GOT3 (cell line): ENCODE results near the gene RILPL1.
"Not testable (repeated sequence)": the region's sequence is repeated elsewhere in the genome, so short reads cannot be mapped to it uniquely, and the experiment has no call there.

ENCODE experiments used
- DNase-seq: peaks from one replicate; lab custom pipeline; 2025; ENCODE audit warnings: mixed read lengths; lab: John Stamatoyannopoulos, UW

Gene RILPL1

DNA sequence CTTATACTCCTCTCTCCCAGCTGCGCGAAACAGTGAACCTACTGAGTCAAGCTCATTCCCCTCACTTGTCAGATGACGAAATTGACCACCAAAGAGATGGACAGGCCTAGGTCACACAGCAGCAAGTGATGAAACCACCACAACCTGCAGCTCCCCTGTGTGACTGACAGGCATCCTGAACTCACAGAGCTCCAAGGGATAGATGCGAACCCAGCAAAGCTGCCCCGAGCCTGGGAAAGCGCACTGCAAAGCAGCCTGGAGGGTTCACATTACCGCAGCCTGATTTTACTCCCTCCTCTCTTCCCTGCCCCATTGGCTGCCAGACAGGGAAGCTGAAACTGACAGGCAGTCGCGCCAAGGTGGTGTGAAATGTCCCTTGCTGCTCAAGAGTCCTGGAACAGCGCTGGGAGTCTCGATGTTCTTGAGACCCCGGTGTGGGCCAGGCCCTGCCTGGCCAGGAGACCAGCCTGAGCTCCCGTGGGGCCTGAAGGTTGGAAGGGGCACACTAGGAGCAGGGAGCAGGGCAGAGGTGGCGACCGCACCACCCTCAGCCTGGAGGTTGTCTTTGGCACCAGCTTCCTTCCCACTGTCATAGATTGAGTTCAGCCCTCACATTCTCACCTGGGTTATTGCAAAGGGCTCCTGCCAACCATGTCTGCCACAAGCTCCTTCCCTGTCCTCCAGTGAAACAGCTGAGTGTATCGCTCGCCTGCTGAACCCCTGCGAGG, 39.2 kb downstream of the RILPL1 start:
- DNase-seq: no peak

DNA sequence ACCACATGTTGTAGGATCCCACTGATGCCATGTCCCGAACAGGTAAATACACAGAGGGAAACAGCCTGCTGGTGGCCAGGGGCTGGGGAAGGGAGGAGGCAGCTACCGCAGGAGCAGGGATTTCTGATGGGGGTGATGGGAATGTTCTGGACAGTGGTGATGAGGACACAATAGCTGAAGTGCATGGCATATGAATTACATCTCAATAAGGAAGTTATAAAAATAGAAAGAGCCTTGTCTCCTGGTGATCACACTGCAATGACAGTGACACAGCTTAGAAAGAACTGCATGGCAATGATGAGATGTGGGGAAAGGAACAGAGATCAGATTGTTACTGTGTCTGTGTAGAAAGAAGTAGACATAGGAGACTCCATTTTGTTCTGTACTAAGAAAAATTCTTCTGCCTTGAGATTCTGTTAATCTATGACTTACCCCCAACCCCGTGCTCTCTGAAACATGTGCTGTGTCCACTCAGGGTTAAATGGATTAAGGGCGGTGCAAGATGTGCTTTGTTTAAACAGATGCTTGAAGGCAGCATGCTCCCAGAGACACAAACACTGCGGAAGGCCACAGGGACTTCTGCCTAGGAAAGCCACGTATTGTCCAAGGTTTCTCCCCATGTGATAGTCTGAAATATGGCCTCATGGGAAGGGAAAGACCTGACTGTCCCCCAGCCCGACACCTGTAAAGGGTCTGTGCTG, 41.0 kb downstream of the RILPL1 start:
- not testable (repeated sequence) for DNase-seq

DNA sequence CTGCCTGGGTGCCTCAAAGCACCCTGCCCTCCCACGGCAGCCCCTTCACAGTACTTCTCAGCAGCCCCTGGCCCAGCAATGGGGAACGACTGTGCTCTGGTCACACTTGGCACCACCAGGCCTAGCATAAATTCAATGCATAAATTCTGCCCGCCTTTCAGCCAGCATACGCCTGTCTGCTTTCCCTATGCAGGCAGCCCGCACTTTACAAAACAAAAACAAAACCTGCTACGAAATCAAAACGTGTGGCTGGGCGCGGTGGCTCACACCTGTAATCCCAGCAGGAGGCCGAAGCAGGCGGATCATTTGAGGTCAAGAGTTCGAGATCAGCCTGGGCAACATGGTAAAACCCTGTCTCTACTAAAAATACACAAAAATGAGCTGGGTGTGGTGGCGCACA, 42.0 kb downstream of the RILPL1 start:
- no peak for DNase-seq

DNA sequence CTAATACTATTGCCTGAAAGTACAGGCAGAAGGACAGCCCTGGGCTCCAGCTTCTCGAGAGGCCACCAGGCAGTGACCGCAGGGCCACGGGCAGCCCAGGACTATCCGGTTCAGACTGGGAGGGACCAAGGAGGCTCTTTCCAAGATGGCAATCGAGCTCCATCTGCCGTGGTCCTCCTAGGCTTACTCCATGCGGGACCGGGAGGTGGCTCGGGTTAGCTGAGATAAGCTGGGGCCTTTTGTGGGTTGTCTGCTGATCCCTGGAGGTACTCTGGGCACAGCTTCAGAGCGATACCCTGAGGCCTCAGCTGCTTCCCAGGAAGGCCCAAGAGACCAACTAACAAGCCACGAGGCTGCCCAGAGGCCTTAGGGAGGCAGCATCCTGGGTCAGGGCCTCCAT, 42.5 kb downstream of the RILPL1 start:
- no peak for DNase-seq

DNA sequence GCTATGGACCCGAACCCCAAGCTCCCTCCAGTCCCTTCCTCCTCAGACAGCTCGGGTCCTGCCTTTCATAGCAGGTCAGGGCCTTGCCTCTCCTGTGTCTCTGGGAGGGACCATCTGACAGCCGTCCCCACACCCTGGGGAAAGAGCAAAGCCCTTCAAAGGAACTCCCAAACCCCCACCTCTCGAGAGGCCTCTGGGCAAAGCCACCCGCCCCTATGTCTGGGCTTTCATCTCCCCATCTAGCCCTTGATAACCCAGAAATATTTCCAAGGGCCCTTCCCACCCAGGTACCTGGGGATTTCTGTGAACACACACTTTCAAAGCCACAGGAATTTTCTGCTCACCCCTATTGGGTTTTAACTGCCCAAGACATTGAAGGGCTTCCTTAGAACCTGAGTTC, 43.4 kb downstream of the RILPL1 start:
- DNase-seq: no peak

DNA sequence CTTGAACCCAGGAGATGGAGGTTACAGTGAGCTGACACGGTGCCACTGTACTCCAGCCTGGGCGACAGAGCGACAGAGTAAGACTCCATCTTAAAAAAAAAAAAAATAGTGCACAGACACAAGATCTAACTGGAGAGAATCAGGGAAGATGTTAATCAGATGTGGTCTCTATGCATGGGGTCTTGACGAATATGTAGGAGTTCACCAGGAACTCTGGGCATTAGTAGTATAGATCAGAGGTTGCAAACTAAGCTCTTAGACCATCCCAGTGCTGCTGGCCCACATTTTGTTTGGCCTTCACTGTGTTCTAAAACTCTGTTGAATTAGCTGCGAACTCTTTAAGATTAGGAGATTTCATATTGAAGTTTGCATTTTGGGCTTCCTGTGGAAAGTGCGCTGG, 43.9 kb downstream of the RILPL1 start:
- no peak for DNase-seq

DNA sequence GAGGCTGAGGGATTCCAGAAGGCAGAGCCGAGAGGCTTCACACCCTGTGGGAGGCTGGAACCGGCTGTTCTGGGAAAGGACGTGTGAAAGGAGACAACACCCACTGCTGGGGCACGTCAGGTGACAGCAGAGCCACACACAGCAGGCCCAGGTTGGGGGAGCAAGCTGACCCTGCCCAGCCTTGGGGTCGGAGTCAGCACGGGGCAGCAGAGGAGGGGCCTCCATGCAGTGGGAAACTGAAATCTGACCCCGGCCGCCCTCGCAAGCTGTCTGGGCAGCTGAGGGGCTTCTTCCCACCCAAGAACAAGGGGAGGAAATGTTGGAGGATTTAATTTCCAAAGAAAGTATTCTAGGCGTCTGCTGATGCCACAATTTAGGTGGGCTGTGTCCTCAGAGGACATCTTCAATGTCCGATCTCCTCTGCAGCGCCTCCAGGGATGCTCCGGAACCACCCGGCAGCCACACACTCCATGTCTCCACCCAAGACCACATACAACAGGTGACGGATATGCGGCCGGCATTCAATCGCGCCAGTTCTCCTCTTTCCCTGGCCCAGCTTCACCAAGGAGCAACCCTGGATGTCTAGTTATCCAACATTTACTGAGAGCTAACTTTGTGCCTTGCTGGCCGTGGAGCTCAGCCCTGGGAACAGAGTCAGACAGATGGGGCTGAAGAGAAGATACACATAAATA, 44.8 kb downstream of the RILPL1 start:
- DNase-seq: no peak

DNA sequence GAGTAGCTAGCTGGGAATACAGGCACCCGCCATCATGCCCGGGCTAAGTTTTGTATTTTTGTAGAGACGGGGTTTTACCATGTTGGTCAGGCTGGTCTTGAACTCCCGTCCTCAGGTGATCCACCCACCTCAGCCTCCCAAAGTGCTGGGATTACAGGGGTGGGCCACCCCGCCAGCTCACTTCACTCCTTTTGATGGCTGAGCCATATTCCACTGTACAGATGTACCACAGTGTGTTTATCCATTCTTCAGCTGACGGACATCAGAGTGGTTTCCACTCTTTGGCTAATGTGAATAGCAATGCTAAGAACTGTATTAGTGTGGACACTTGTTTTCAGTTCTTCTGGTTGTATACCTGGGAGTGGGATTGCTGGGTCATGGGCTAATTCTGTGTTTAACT, 46.1 kb downstream of the RILPL1 start:
- no peak for DNase-seq

DNA sequence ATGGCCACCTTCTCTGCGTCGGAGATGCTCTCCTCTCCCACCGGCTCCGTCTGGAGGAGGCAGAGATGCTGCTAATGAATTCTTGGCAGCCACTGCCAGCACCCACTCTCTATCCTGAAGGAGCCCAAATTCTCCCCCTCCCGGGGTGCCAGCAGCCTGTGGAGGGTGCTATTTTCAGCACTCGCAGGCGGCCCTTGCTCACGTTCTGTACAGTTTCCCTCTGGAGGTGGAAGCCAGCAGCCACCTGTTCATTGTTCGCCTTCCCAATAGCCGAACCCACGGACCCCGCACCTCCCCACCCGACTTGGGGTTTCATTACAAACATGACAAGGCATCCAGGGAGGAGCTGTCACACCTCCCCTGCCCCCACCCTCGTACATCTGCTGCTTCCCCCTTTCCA, 47.8 kb downstream of the RILPL1 start:
- no peak for DNase-seq

DNA sequence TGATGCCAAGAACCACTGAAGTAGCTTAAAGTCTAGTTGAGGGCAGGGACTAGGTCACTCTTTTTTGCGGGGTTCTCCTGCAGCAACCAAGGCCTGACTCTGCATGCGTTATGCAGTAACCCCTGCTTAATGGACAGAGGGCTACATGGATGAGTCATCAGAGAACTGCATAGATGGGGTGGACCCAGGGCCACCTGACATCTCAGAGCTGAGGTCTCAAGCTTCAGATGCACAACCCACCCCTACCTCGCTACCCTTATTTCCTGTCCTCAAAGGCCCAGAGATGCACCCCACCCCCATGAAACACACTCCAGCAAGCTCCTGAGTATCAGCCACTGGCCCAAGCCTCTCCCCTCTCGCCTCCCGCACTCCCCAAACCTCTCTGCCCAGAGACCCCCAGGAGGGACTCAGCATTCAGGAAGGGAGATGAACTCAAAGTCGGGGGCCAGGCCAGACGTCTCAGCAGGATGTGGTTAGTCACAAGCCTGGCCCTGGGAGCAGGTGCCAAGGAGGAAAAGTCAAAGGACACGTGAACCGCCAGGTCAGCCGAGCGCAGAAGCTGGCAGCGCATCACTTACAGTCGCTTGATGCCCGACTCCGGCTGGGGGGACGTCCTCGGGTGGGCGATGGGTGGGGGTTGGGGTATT, 49.8 kb downstream of the RILPL1 start:
- no peak for DNase-seq

DNA sequence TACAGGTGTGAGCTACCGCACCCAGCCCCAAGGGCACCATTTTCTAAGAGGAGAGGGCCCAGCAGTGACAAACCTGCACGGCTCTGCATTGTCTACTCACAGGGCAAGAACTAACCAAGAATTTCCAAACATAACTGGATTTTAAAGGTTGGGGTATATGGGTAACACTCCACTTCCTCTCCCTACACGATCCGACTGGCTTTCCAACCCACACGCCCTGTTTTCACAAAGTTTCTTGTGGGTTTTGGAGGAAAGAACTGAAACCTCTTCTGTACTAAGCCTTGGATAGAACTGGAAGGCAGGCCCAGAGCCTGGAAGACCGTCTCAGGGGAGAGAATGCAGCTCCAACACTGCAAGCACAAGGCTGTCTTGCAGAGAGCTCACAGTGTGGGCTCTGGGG, 50.6 kb downstream of the RILPL1 start:
- no peak for DNase-seq

DNA sequence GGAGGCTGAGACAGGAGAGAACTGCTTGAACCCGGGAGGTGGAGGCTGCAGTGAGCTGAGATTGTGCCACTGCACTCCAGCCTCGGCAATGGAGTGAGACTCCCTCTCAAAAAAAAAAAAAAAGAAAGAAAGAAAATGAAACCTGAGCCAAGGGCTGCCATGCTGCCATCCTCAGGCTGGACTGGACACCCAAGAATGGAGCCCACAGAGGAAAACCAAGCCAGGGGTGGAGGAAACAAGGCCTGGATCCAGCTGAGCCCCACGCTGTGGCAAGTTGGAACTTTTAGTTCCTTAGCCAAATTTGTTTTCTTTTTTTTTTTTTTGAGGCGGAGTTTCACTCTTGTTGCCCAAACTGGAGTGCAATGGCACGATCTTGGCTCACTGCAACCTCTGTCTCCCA, 52.3 kb downstream of the RILPL1 start:
- DNase-seq: not testable (repeated sequence)

DNA sequence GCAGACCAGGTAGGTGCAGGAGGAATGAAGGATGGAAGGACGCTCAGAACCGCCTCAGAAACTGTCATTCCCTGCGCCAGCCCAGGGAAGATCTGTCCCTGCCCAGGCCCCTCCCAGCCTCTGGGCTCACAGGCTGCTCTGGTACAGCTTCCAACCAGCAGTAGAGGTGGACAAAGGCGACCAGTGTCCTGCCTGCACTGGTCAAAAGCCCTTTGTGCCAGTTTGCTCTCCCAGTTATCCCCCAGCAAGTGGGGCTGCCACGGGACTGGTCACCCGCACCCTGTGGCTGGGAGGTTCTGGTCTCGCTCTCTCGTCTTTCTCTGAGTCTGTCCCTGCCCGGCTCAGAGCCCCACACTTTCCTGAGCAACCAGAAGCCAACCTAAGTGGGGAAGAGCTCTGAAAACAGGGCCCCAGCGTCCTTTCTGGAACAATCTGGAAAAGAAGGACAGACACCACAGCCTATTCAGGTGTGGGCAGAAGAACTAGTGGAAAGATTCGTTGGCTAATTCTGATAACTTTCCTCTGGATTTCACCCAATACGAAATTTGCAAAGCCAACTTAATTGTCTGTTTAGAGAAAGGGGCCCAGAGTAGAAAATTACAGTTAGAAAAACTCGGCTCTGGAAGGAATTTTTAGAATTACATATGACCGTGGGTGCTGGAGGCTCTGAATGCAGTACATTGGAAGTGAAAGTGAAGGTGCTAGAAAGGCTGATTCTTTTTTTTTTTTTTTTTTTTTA, 53.9 kb downstream of the RILPL1 start:
- no peak for DNase-seq

DNA sequence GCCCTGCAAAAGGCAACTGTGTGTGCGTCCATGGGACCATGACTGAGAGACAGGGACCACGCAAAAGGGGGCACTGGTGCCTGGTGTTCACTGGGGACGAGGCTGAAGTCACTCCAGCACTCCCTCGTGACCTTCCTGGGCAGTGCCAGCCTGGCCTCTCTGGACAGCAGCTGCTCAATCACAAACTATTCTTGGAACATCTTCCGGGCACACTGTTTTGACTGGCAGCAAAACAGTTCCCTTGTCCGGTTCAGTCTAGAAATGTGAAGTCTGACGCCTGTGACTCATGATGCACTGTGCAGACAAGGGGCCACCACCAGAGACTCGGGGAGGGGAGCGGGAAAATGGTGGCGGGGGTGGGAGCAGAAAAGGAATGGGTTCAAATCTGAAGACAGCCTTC, 54.8 kb downstream of the RILPL1 start:
- no peak for DNase-seq

DNA sequence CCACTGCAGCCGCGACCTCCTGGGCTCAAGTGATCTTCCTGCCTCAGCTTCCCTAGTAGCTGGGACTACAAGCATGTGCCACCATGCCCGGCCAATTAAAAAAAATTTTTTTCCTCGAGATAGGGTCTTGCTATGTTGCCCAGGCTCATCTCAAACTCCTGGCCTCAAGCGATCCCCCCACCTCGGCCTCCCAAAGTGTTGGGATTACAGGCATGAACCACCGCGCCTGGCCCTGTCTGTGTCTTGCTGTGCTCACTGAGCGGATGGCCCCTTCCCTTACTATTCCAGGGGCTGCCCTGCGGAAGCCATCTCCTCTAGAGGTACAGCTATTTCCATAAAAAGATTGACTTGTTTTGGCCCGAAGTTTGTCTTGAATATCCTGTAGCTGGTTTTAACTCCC, 55.5 kb downstream of the RILPL1 start:
- no peak for DNase-seq

DNA sequence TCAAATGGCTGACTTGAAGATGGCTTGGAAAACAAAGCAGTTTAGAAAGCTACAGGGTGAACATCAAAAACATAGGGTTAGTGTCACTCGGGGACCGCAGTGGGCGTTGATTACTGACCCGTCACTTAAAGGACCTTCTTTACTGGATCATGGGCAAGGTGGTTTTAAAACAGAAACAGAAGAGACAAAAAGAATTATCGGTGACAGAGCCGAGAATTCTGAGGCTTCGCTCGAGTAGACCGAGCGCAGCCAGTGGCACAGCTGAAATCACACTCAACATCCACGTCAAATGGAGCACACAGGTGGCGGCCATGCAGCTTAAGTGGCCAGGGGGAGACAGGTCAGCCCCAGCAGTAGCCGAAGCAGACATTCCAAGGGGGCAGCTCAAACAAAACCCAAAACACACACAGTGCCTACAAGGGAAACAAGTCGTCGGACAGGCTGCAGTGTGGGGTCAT, 58.2 kb downstream of the RILPL1 start:
- DNase-seq: no peak

DNA sequence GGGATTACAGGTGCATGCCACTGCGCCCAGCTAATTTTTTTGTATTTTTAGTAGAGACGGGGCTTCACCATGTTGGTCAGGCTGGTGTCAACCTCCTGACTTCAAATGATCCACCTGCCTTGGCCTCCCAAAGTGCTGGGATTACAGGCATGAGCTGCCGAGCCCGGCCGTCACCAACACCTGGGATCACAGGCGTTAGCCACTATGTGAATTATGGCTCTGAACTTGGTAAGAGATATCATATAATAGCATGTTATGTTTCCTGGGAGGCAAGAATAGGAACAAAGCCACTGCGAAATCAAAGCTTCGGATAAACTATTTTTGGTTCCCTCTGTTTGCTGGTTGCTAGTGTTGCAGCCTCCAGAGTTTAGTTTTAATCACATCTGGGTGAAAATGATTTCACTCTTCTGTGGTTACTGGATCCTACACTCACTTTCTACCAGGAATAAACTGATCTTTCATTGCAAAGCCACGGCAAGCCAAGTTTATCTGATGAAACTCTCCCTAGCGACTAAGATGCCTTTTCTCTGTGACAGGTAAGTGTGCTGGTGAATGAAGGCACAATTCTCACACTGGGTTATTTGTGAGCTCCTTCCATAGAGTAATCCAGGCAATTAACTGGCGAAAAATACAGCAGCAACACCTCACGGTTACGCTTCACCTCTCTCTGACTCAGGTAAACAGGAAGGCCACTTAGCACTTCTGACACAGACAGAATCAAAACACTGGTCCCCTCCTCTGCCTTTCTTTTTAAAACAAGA, 58.9 kb downstream of the RILPL1 start:
- DNase-seq: no peak

DNA sequence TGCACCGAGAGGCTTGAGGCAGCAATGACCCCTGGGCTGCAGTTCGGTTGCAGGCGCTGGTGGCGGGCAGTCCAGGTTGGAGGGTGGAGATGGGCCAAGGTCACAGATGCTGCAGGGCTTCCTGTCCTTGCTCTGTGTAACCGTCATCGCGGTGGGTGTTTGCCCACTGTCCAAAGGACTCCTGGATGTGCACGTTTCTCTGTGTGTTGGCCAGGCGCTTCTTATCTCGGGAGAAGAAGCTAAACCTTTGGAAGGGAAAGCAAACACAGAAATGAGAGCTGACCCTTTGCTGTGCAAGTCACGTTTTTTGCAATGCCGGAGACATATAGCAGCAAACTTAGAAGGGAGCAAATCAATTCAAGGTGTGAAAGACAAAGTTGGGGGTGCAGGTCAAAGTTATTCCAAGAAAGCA, 61.1 kb downstream of the RILPL1 start:
- DNase-seq: no peak

DNA sequence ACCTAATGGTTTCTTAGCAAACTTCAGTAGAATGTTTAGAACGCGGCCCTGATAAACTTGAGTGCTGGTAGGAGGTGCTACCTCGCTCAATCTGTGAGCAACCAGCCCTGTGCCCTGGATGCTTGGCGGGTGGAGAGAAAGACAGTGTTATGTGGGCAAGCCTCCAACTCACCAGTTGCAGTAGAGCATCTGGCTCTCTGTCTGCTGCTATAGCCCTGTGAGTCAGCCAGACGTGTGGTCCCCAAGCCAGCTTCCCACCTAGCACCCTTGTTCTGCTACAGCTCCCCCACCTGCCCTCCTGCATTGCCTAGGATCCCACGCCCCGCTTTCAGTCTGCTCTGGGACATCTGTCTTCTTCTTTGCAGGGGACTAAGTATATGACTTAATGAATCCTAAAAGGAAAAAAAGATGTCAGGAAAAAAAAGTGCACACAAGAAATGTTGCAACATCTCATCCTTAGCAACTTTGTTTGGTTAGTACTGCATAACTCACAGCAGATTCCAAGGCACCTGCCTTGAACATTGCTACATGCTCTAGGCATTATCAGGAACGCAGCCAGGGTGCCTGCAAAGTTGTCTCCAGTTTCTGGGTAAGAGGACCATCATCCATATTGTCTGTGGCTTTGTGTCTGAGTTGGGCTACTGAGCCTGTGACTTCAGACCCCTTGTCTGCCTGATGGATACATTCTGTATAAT, 62.0 kb downstream of the RILPL1 start:
- no peak for DNase-seq

DNA sequence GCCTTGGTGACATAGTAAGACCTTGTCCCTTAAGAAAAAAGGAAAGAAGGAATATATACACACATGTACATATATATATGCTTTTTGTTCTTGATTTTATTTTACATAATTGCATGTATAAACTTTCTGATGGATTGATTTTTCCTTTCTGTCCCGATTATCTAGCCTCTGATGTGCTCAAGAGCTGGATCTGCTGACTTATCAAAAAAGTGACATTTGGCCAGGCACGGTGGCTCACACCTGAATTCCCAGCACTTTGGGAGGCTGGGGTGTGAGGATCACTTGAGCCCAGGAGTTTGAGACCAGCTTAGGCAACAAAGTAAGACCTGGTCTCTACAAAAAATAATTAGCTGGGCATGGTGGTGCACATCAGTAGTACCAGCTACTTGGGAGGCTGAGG, 63.5 kb downstream of the RILPL1 start:
- no peak for DNase-seq

DNA sequence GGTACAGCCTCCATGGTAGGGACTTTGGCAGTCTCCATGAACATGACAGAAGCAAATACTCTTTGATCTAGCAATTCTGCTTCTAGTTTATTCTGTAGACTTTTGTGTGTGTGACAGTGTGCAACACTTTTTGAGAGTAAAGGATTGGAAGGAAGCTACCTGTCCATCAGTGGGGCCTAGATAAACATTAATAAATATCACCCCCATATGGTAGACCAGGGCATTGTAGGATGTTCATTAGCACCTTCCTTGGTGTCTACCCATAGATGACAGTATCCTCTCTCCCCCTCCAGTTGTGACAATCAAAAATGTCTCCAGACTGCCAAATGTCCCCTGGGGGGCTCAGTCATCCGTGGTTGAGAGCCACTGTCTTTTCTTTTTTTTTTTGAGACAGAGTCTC, 64.7 kb downstream of the RILPL1 start:
- no peak for DNase-seq
